Mesothelial cell of epicardium (in vitro differentiated cells): ENCODE data around the gene TIE1. TPM values are rescaled to one million over a fixed set of nuclear protein-coding genes. Genes with fewer than 3 reads are reported as not detected.

Experiments used
- DNase-seq, 2 experiments: peaks; one replicate each; pipeline ENCODE4 v3.0.0; 2021; ENCODE audit warnings: low spot score in 2 of 2; ENCODE audit not compliant: unreplicated experiment in 2 of 2
- H3K27ac Mint-ChIP-seq: 2 replicates; pipeline ENCODE4 v1.8.0; 2021; ENCODE audit warnings: mixed read lengths
- H3K27me3 Mint-ChIP-seq: 2 replicates; pipeline ENCODE4 v1.8.0; 2021; ENCODE audit warnings: low read depth, mixed read lengths
- H3K36me3 Mint-ChIP-seq: 2 replicates; pipeline ENCODE4 v1.8.0; 2021; ENCODE audit warnings: mixed read lengths
- H3K4me1 Mint-ChIP-seq: 2 replicates; pipeline ENCODE4 v1.8.0; 2021; ENCODE audit warnings: mixed read lengths
- H3K4me3 Mint-ChIP-seq: 2 replicates; pipeline ENCODE4 v1.8.0; 2021; ENCODE audit warnings: mild to moderate bottlenecking, moderate library complexity, mixed read lengths
- H3K9me3 Mint-ChIP-seq: 2 replicates; pipeline ENCODE4 v1.8.0; 2021; ENCODE audit warnings: mixed read lengths
- total RNA-seq: library from RNA; stranded (reverse); gene quantifications from 3 replicates; pipeline ENCODE4 v1.2.1, GENCODE V29; 2021
- TF ChIP-seq, protein P1 (sequence below): fragments of 200-600 bp; sonication (generic); IDR thresholded peaks from one replicate; pipeline ENCODE4 v1.5.0; 2021; ENCODE audit warnings: antibody characterized with exemption; ENCODE audit not compliant: unreplicated experiment

Gene TIE1
- total RNA-seq, 1 donor from 2014 or later, result 1.3 TPM

DNA sequence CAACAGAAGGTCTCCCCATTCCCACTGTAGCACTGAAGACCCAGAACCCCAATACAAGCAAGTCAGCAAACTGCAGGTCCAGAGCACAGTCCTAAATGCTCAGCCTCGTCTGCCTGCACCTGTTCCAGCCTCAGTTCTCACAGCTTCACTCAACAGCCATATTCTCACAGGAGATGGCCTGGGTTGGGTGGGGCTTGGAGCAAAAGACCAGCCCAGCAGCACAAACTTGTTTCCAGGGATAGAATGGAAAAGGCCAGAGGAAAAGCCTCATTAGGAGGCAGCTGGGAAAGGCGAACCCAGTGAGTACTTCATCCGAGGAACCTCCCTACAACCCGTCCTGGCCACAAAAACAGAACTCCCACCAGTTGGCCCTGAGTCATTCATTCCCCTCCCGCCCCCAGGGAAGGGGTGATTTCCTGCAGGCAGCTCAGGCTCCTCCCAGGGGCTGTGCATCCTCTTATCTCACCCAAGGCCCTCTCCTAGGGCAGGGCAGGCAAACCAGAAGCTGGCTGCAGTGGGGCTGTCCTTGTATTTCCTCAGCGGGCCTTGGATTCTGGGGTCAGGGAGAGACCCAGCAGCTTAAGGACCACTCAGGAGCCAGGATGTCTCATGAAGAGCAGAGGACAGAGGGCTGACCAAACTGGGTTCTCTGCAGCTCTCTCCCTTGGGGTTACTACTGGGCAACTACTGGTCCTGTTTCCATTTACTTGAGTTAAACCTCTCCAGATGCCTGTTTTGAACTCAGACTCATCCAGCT lies 29.4 kb downstream of the TIE1 start:
- Mint-ChIP-seq H3K36me3 (peaks cover 2% of the 10 kb centered on the region), H3K27ac (no peak overlapping the region), H3K27me3 (no peaks in the 10 kb centered on the region), H3K4me1 (peaks cover 3% of the 10 kb centered on the region), H3K9me3 (peaks cover 24% of the 10 kb centered on the region), H3K4me3 (no peak overlapping the region)
- no peak for DNase-seq
- TF ChIP-seq, protein P1, sequence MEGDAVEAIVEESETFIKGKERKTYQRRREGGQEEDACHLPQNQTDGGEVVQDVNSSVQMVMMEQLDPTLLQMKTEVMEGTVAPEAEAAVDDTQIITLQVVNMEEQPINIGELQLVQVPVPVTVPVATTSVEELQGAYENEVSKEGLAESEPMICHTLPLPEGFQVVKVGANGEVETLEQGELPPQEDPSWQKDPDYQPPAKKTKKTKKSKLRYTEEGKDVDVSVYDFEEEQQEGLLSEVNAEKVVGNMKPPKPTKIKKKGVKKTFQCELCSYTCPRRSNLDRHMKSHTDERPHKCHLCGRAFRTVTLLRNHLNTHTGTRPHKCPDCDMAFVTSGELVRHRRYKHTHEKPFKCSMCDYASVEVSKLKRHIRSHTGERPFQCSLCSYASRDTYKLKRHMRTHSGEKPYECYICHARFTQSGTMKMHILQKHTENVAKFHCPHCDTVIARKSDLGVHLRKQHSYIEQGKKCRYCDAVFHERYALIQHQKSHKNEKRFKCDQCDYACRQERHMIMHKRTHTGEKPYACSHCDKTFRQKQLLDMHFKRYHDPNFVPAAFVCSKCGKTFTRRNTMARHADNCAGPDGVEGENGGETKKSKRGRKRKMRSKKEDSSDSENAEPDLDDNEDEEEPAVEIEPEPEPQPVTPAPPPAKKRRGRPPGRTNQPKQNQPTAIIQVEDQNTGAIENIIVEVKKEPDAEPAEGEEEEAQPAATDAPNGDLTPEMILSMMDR, result no peak

- Mint-ChIP-seq H3K36me3 (no peaks in the 10 kb centered on the region), H3K9me3 (peaks cover 18% of the 10 kb centered on the region), H3K4me1 (peaks cover 3% of the 10 kb centered on the region), H3K27me3 (no peaks in the 10 kb centered on the region), H3K27ac (no peak overlapping the region), H3K4me3 (no peak overlapping the region)
- DNase-seq, result no peak
- TF ChIP-seq, protein P1, result no peak
Observed at GRCh38 chr1:43331688-43332087, 30.9 kb downstream of the TIE1 start.

GRCh38 chr1:43334453-43335205 lies 33.8 kb downstream of the TIE1 start:
- no peaks in the 10 kb centered on the region for H3K36me3 Mint-ChIP-seq
- H3K4me1 Mint-ChIP-seq, result peaks cover 3% of the 10 kb centered on the region
- DNase-seq, result no peak
- TF ChIP-seq, protein P1, result no peak
- H3K9me3 Mint-ChIP-seq, result no peaks in the 10 kb centered on the region
- no peak overlapping the region for H3K27ac Mint-ChIP-seq
- peaks cover 3% of the 10 kb centered on the region for H3K27me3 Mint-ChIP-seq
- H3K4me3 Mint-ChIP-seq, result no peak overlapping the region

GRCh38 chr1:43337588-43337987 lies 36.8 kb downstream of the TIE1 start, which contains the start of gene MPL:
Gene MPL (plus strand): TSS chr1:43337818. CDS start chr1:43337849, 31 bp downstream.
- Mint-ChIP-seq H3K27ac (no peak within 1 kb of the TSS), H3K27me3 (peaks cover 3% of the 10 kb centered on the region), H3K4me3 (no peak within 1 kb of the TSS), H3K9me3 (no peaks in the 10 kb centered on the region), H3K36me3 (no peaks in the 10 kb centered on the region), H3K4me1 (no peaks in the 10 kb centered on the region)
- TF ChIP-seq, protein P1, result no peak
- no peak for DNase-seq

DNA sequence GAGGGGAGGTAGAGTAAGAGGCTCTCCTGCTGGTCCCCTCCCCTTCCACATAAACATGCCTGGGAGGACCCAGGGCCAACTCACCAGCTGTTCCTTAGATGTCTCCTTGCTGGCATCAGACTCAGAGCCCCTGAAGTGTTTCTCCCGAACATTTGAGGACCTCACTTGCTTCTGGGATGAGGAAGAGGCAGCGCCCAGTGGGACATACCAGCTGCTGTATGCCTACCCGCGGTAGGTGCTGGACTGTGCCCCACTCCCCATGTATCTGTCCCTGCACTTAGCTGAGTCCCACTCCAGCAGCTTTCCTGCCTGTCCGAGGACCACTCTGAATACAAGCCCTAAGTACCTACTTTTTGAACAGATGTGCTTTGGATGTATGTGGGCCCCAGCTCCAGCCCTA lies 37.2 kb downstream of the TIE1 start:
- no peak overlapping the region for H3K4me3 Mint-ChIP-seq
- peaks cover 3% of the 10 kb centered on the region for H3K27me3 Mint-ChIP-seq
- no peak for DNase-seq
- no peaks in the 10 kb centered on the region for H3K4me1 Mint-ChIP-seq
- TF ChIP-seq, protein P1, result no peak
- no peaks in the 10 kb centered on the region for H3K36me3 Mint-ChIP-seq
- H3K9me3 Mint-ChIP-seq, result no peaks in the 10 kb centered on the region
- no peak overlapping the region for H3K27ac Mint-ChIP-seq
